ENCODE measurements around the gene FAM193B. TPM values are rescaled to one million over a fixed set of nuclear protein-coding genes. Genes with fewer than 3 reads are reported as not detected.

The FAM193B gene
- total and polyA plus RNA-seq, 9 of the 15 experiments (the other 6 are each of a cell fraction or from before 2014, with no cell fraction given) = 4.4 to 76.4 (median 37.3) TPM

DNA sequence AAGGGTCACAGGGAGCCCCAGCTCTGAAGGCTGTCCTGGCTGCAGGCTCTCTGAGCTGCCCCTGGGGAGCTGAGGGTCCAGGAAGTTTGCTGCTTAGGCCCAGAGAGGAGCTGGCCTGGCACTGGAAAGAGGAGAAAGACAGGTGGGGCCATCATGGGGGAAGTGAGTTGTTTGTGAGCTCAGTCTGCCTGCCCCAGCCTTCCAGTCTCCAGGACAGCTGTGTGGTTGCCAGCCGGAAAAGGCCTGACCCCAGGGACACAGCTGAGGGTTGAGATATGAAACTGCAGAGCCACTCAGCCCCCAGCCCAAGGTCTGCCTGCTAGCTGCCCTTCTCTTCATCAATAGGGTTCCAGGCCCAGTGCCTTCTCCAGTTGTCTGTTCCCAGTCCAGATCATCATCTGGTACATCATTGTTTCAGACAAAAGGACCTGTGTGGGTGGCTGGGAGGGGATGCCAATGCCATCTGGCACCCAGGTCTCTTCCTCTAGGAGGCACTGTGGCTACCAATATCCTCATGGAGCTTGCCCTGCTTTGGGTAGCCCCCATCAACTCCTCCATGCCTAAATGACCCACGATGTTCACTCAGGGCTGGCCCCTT, 33.3 kb downstream of the FAM193B start:
- Histone ChIP-seq H3K27ac (ENCODE audit: extremely low read depth, low read depth, low read length) (0 out of 3 replicates have a peak overlapping the region, but pooled peaks have one; percentile 13), H4K20me1 (replicated peaks; ENCODE audit: control insufficient read depth, insufficient read depth, low read length) (no peaks in the 10 kb centered on the region; the same call in 1 of the 2 replicates), H3K27me3 (ENCODE audit: control insufficient read depth in 2 of 2, insufficient read depth in 2 of 2, low read length in 2 of 2) (no peaks in the 10 kb centered on the region), H3K9me3 (replicated peaks; ENCODE audit: control insufficient read depth, insufficient read depth, low read depth, low read length) (no peaks in the 10 kb centered on the region), H3K36me3 (ENCODE audit: control insufficient read depth, insufficient read depth, low read length) (peaks cover 66% of the 10 kb centered on the region; the same call in 2 of the 3 replicates), H3K4me3 (no peak overlapping the region), H3K4me1 (replicated peaks in 1 of 2; ENCODE audit: control insufficient read depth in 2 of 2, insufficient read depth in 2 of 2, low read length in 2 of 2) (peaks cover 4 to 34% of the 10 kb centered on the region in 2 experiments; a peak in 4 of 5 replicates), H3K9me1 (ENCODE audit: control insufficient read depth, insufficient read depth, low read length) (no peaks in the 10 kb centered on the region), H3K9ac (ENCODE audit: insufficient read depth in 1 of 2, low read depth in 2 of 2, low read length in 2 of 2) (peak overlapping the region in 1 of 2 experiments; percentile 75; a peak in 3 of 4 replicates), H2AFZ (ENCODE audit: low read depth, low read length) (no peak overlapping the region), H3K4me2 (ENCODE audit: insufficient read depth, low read length) (no peak overlapping the region), H3K79me2 (ENCODE audit: control insufficient read depth, insufficient read depth, low read length) (peaks cover 22% of the 10 kb centered on the region)
- peak; percentile 16; the same call in 1 of the 2 replicates for TF ChIP-seq CBFA2T3 (IDR thresholded peaks at IDR 0.05)
- no peak for TF ChIP-seq ESRRA (IDR thresholded peaks at IDR 0.05; ENCODE audit: borderline replicate concordance, low read depth)
- TF ChIP-seq, protein P1, sequence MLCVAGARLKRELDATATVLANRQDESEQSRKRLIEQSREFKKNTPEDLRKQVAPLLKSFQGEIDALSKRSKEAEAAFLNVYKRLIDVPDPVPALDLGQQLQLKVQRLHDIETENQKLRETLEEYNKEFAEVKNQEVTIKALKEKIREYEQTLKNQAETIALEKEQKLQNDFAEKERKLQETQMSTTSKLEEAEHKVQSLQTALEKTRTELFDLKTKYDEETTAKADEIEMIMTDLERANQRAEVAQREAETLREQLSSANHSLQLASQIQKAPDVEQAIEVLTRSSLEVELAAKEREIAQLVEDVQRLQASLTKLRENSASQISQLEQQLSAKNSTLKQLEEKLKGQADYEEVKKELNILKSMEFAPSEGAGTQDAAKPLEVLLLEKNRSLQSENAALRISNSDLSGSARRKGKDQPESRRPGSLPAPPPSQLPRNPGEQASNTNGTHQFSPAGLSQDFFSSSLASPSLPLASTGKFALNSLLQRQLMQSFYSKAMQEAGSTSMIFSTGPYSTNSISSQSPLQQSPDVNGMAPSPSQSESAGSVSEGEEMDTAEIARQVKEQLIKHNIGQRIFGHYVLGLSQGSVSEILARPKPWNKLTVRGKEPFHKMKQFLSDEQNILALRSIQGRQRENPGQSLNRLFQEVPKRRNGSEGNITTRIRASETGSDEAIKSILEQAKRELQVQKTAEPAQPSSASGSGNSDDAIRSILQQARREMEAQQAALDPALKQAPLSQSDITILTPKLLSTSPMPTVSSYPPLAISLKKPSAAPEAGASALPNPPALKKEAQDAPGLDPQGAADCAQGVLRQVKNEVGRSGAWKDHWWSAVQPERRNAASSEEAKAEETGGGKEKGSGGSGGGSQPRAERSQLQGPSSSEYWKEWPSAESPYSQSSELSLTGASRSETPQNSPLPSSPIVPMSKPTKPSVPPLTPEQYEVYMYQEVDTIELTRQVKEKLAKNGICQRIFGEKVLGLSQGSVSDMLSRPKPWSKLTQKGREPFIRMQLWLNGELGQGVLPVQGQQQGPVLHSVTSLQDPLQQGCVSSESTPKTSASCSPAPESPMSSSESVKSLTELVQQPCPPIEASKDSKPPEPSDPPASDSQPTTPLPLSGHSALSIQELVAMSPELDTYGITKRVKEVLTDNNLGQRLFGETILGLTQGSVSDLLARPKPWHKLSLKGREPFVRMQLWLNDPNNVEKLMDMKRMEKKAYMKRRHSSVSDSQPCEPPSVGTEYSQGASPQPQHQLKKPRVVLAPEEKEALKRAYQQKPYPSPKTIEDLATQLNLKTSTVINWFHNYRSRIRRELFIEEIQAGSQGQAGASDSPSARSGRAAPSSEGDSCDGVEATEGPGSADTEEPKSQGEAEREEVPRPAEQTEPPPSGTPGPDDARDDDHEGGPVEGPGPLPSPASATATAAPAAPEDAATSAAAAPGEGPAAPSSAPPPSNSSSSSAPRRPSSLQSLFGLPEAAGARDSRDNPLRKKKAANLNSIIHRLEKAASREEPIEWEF (CRISPR knock-in tag; IDR thresholded peaks at IDR 0.05) = no peak
- TF ChIP-seq HLTF (IDR thresholded peaks at IDR 0.05) = no peak
- TF ChIP-seq, protein P2, sequence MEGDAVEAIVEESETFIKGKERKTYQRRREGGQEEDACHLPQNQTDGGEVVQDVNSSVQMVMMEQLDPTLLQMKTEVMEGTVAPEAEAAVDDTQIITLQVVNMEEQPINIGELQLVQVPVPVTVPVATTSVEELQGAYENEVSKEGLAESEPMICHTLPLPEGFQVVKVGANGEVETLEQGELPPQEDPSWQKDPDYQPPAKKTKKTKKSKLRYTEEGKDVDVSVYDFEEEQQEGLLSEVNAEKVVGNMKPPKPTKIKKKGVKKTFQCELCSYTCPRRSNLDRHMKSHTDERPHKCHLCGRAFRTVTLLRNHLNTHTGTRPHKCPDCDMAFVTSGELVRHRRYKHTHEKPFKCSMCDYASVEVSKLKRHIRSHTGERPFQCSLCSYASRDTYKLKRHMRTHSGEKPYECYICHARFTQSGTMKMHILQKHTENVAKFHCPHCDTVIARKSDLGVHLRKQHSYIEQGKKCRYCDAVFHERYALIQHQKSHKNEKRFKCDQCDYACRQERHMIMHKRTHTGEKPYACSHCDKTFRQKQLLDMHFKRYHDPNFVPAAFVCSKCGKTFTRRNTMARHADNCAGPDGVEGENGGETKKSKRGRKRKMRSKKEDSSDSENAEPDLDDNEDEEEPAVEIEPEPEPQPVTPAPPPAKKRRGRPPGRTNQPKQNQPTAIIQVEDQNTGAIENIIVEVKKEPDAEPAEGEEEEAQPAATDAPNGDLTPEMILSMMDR (IDR thresholded peaks at IDR 0.05 in 2 of 3, conservative IDR thresholded peaks at IDR 0.05 in 1 of 3; ENCODE audit: insufficient read depth in 2 of 3, low read depth in 1 of 3, low read length in 3 of 3) = 0 out of 6 replicates have a peak, but pooled peaks of 1 of the 3 experiments have one; percentile 12
- TF ChIP-seq, protein P3, sequence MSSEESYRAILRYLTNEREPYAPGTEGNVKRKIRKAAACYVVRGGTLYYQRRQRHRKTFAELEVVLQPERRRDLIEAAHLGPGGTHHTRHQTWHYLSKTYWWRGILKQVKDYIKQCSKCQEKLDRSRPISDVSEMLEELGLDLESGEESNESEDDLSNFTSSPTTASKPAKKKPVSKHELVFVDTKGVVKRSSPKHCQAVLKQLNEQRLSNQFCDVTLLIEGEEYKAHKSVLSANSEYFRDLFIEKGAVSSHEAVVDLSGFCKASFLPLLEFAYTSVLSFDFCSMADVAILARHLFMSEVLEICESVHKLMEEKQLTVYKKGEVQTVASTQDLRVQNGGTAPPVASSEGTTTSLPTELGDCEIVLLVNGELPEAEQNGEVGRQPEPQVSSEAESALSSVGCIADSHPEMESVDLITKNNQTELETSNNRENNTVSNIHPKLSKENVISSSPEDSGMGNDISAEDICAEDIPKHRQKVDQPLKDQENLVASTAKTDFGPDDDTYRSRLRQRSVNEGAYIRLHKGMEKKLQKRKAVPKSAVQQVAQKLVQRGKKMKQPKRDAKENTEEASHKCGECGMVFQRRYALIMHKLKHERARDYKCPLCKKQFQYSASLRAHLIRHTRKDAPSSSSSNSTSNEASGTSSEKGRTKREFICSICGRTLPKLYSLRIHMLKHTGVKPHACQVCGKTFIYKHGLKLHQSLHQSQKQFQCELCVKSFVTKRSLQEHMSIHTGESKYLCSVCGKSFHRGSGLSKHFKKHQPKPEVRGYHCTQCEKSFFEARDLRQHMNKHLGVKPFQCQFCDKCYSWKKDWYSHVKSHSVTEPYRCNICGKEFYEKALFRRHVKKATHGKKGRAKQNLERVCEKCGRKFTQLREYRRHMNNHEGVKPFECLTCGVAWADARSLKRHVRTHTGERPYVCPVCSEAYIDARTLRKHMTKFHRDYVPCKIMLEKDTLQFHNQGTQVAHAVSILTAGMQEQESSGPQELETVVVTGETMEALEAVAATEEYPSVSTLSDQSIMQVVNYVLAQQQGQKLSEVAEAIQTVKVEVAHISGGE (CRISPR knock-in tag; IDR thresholded peaks at IDR 0.05) = no peak
- no peak for TF ChIP-seq KAT2B (IDR thresholded peaks at IDR 0.05; ENCODE audit: low read depth, low read length)
- WGBS (ENCODE audit: insufficient coverage, low coverage, missing lambda C conversion rate) = 61% methylated on average over 2 of the region's 2 CpGs
- BruUV-seq (replicated peaks) = no TSS peak
- ChIA-PET POLR2A (interaction anchor here (0.6 to 1.2 kb wide), 7 partner anchors 11 to 545 kb away, joined by 3 to 5 read pairs (median 3); partner anchors contain the start of genes DOK3 and PDLIM7), CTCF (ENCODE audit: low intra/inter-chr PET ratio) (no interaction called here)
- intact Hi-C loops (cut with micrococcal nuclease) (no loop called here), in situ Hi-C loops (cut with MboI) (no loop called here)
- ATAC-seq (no peak), FAIRE-seq (no peak), DNase-seq (ENCODE audit: extremely low read depth in 1 of 4, low spot score in 3 of 4) (no peak)

Data from K562 (cell line).